ENCODE results near the gene MCM10.

Gene MCM10

DNA sequence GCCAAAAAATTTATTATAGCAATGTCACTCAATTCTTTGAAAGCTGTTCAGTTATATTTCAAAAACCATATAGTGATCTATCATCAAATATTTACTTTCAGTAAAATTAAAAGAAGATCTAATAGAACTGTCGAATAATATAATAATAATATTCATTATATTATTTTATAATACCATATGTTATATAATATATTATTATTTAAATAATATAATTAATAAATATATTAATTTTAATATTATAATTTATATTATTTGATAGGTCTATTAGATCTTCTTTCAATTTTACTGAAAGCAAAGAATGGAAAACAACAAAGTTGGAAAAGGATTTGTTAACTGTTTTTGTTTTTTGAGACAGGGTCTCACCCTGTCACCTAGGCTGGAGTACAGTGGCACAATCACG lies 95.3 kb downstream of the MCM10 start:
- no peak for DNase-seq (ENCODE audit: low read depth in 2 of 3, low spot score in 2 of 3)

DNA sequence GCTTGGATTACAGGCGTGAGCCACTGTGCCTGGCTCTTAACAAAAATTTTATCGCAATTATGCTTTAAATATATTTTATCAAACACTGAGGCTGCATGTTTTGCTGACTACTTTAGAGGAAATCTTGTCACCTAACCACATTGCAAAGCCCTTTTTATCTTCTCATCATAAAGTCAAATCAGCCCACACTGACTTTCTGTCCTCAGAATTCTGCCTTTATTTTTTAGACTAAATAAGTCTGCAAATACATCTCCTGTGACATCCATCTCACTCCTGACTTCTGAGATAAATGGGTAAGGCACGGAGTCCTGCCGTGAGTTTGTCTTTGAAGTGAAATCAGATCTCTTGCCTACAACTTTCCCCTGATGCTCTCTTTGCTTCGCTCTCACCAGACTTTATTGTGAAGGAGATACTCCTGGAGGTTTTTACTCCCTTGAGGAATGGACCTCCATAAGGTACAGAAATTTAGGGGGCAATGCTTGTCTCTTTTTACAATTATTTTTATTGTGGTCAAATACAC lies 96.3 kb downstream of the MCM10 start:
- DNase-seq (ENCODE audit: low read depth in 2 of 3, low spot score in 2 of 3), result no peak
